GM15510 (cell line): Measurements from ENCODE around the gene AHSP.

ENCODE experiments used
- POLR2A ChIP-seq: IDR thresholded peaks from 3 replicates; pipeline ENCODE4 v1.6.1; 2011; ENCODE audit warnings: borderline replicate concordance; ENCODE audit not compliant: insufficient read length; ENCODE audit errors: extremely low read depth

The AHSP gene

DNA sequence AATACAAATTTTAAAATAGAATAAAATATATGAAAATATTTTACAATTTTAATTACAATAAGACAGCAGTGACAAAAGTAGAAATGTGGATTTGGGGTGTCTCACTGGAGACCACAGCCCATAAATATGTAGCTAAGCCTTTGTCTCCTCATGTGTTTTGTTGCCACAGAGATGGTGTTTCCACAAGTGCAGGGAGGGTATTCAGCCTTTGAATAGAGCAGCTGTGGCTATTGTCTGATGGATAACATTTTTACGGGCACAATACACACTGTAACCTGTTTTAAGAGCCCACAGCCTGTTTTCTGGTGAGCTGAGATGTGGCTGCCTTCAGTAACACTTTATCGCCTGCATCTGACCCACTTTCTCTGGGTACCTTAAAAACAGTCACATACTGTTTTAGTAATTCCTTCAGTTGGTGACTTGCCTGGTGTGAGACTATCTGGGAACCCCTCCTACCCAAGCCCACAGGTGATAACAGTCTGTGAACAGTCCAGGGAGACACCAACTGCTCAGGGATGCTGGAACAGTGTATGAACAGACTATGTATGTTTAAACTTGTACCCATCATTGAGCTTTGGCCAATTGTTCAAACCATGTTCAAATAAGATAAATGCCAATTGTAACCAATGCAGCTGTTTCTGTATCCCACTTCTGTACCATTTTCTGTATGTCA, 7.8 kb upstream of the AHSP start:
- TF ChIP-seq POLR2A, result no peak

- TF ChIP-seq POLR2A, result no peak
These were observed 6.3 kb upstream of the AHSP start for GRCh38 chr16:31521368-31521767.

DNA sequence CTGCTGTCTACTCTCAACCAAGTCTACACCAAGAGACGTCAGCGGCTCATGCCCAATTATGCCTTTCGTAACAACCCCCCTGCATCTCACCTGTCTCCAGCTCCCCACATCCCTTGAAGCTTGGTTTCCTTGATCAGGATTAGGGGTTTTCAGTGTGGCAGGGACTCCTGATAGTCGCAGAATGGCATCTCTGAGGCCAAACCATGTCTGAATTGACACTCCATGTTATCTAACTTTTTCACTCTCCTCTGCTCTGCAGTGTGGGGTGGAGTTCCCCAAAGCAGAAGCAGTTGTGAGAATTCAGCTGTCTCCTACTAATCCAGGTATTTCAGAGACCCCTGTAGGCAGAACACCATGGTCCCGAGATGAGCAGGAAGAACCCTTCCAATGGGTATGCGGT, 5.6 kb upstream of the AHSP start:
- no peak for TF ChIP-seq POLR2A

GRCh38 chr16:31525113-31525512, 2.6 kb upstream of the AHSP start:
- no peak for TF ChIP-seq POLR2A

DNA sequence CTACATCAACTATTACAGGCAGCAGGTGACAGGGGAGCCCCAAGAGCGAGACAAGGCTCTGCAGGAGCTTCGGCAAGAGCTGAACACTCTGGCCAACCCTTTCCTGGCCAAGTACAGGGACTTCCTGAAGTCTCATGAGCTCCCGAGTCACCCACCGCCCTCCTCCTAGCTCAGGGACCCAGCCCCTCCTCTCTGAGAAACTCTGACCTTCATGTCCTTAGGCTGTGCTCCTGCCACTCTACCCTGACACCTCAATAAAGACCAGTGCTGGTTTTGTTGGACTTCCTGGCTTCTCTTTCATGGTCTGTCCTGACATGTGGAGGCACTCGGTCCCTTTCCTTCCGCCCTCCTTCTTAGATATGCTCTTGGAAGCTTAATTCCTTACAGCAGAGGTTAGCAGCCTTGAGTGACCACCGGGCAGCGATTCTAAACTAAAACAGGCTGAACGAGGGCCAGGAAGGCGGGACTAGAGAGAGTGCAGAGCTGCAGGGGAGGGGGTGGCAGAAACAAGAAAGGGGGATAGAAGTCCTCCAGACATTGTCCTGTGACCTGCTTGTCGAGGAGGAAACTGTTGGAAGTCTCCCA, 915 bp downstream of the AHSP start:
- TF ChIP-seq POLR2A, result no peak

GRCh38 chr16:31529108-31529936, 1.6 kb downstream of the AHSP start:
- no peak for TF ChIP-seq POLR2A

DNA sequence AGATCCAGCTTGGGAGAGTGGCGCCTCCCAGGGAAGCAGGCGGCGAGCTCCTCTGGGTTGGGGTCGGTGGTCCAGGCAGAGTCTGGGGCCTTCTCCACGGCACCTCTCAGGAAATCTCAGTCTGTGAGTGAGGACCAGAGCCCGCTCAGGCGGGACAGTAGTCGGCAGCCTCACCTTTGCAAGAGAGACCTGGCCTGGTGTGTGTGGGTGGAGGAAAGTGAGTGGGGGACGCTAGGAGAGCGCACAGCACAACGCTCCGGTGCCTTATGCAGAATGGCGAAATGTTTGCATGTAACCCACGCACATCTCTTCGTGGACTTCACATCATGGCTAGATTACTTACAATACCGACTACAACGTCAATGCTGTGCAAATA, 2.2 kb downstream of the AHSP start:
- no peak for TF ChIP-seq POLR2A

DNA sequence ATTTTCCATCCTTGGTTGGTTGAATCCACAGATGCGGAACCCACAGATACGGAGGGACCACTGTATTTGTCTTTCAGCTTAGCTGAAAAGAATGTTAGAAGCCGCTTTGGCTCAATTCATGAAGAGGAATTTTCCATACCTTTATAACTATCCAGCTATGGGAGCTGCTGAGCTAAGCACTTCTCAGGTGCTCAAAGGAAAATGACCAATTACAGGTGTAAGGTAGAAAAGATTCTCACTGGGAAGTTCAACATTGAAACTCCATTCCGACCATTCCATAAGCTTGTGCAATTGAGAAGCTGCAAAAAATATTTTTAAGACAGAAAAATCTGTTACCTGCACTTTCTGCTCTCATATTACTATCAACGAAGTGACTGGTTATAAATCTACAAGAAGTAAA, 2.7 kb downstream of the AHSP start:
- no peak for TF ChIP-seq POLR2A

DNA sequence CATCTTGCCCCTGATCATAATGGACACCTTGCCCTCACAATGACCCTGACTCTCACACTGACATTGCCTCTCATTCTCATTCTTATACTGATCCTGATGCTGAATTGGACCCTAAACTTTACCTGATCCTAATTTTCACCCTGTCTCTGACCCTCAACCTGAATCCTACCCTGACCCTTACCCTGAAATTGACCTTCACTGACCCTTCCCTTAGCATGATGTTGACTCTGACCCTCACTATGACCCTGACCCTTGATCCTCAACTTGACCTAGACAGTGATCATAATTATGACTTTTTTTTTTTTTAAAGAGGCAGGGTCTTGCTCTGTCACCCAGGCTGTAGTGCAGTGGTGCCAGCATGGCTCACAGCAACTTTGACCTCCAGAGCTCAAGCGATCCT, 3.4 kb downstream of the AHSP start:
- no peak for TF ChIP-seq POLR2A

DNA sequence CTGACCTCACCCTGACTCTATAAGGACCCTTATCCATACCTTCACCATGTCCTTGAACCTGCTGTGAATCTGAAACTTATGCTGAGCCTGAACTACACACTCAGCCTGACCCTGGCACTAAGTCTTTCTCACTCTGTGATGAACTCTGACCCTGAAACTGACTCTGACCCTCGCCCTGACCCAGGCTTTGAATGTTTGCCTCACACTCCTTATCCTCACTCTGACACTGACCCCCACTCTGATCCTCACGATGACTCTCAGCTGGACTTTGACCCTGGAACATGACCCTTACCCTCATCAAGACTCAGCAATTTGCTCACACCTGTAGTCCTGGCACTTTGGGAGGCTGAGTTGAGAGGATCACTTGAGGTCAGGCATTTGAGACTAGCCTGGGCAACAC, 4.4 kb downstream of the AHSP start:
- no peak for TF ChIP-seq POLR2A

- no peak for TF ChIP-seq POLR2A
These were observed 5.2 kb downstream of the AHSP start for GRCh38 chr16:31532896-31533295.

GRCh38 chr16:31535737-31536136, 8.0 kb downstream of the AHSP start:
- no peak for TF ChIP-seq POLR2A

DNA sequence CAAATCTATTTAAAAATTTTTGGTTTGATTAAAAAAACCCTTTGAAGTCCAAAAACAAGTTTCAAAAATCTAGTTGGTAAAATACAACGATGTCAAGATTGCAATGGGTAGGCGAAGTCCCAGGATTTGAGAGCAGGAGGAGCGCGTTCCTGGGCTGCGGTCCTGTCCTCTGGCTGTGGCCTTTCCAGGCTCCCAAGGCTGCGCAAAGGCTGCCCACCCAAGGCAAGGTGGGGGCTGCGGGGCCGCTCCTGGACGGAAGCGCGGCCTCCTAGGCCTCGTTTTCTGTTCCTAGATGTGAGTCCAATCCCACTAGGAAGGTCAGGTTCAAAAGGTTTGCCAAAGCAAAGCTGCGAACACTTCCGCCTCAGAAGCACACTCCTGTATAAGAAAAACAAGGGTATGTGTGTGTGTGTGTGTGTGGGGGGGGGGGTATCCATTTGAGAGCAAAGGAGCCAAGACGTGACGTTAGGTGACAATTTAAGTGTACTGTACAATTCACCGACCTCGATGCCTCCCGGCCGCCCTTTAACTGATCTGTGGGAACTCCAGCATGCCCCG, 9.2 kb downstream of the AHSP start:
- no peak for TF ChIP-seq POLR2A

DNA sequence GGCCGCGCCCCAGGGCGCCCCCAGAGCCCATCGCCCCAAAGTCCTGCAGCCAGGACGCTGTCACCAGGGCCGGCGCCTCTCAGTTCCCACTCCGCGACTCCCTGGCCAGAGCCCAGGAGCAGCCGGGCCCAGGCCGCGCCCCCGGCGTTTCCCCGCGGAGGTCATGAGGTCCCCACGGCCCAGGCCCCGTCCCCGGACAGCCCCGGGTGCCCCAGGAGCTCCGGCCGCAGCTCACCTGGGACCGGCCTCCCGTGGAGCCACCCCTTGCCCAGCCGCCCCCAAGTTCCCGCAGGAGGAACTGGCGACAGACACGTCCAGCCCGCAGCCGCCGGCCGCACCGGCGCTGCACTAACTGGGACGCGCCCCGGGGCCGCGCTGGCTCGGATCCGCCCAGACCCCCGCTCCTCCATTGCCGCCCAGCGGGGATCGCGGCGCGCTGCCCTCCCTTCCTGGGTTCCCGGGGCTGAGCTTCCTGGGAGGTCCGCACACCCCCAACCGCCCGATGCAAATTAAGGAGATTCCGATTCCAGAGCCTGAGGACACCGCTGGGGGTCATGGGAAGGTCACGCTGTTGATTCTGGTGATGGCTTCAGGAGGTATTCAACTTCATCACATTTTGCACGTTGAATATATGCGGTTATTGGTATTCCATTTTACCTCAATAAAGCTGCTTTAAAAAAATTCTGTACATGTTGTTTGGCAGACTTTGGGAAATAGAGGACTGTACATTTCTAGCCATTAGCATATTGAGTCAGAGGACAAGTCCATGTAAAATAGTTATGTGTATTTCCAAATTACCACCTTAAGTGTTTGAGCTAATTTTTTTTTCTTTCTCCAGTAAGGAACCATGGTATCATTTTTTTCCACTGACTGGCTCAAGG, 9.9 kb downstream of the AHSP start:
- TF ChIP-seq POLR2A, result no peak
